HCT116 (cell line): ENCODE results near the gene ASB15. TPM values are rescaled to one million over a fixed set of nuclear protein-coding genes. Genes with fewer than 3 reads are reported as not detected.

Source experiments
- ATAC-seq: fragments of 200-7000 bp; cut with Tn5 transposase; 2 replicates; pipeline ENCODE4 v1.9.1; 2020; ENCODE audit warnings: mild to moderate bottlenecking, moderate library complexity
- BruUV-seq: library from RNA; stranded (reverse); fragments of 400-500 nt; replicated peaks from 2 replicates; lab custom pipeline; 2021; lab: Mats Ljungman, UMichigan
- CTCF ChIA-PET: fragments of 300-600 bp; sonication (Branson Sonifier 250); formaldehyde crosslinking; loops from one replicate; lab custom pipeline; 2021; ENCODE audit warnings: antibody characterized with exemption; lab: Charles Lee
- POLR2A ChIA-PET: fragments of 300-600, 350-600 bp; sonication (Branson Sonifier 250); formaldehyde crosslinking; loops from one replicate; lab custom pipeline; 2021; ENCODE audit warnings: antibody characterized with exemption; lab: Charles Lee
- RAD21 ChIA-PET, 2 experiments: fragments of 300-600 bp; sonication (Branson Sonifier 250); formaldehyde crosslinking; loops; one replicate each; lab custom pipeline; 2023; ENCODE audit warnings: low total read pairs in 2 of 2; ENCODE audit not compliant: uncharacterized antibody in 2 of 2, unreplicated experiment in 2 of 2, low non-redundant PET in 1 of 2; lab: Charles Lee
- DNase-seq: peaks from one replicate; pipeline ENCODE4 v3.0.0-alpha.2; 2010; ENCODE audit warnings: low read depth, low spot score
- H2AFZ ChIP-seq: fragments of 200-600 bp; shearing (Covaris generic), sonication (generic); 2 replicates; pipeline ENCODE4 v1.6.1; 2017; ENCODE audit warnings: low read depth, mixed run types, mixed read lengths, antibody characterized with exemption, low read length; ENCODE audit not compliant: poor library complexity, severe bottlenecking
- H3K27ac ChIP-seq: 2 replicates; pipeline ENCODE4 v1.5.1; 2012; ENCODE audit warnings: low read depth, low read length
- H3K27me3 ChIP-seq: fragments of 200-600 bp; sonication (generic); 2 replicates; pipeline ENCODE4 v1.6.1; 2016; ENCODE audit warnings: mixed run types, low read length, mixed read lengths; ENCODE audit not compliant: insufficient read depth
- H3K36me3 ChIP-seq, 2 experiments: fragments of 200-500 bp in 1 of 2; fragments of 200-600 bp in 1 of 2; sonication (Bioruptor generic) in 1 of 2; sonication (generic) in 1 of 2; 2 replicates each; pipeline versions ENCODE4 v1.5.1 to v1.6.1; 2014 to 2016; ENCODE audit warnings: low read length in 2 of 2, inconsistent platforms in 1 of 2, mixed read lengths in 1 of 2, mixed run types in 1 of 2; ENCODE audit not compliant: insufficient read depth in 2 of 2, control insufficient read depth in 1 of 2
- H3K4me1 ChIP-seq, 2 experiments: fragments of 200-600 bp in 1 of 2; sonication (generic) in 1 of 2; 2 replicates each; pipeline versions ENCODE4 v1.5.1 to v1.6.1; 2012 to 2017; ENCODE audit warnings: low read length in 2 of 2, inconsistent platforms in 1 of 2, mild to moderate bottlenecking in 1 of 2, mixed read lengths in 1 of 2, mixed run types in 1 of 2, moderate library complexity in 1 of 2; ENCODE audit not compliant: insufficient read depth in 2 of 2, control insufficient read depth in 1 of 2
- H3K4me2 ChIP-seq: fragments of 200-600 bp; sonication (generic); 2 replicates; pipeline ENCODE4 v1.6.1; 2017; ENCODE audit warnings: mixed run types, low read length, mixed read lengths
- H3K4me3 ChIP-seq, 2 experiments: fragments of 200-600 bp in 1 of 2; sonication (generic) in 1 of 2; replicated peaks in 1 of 2; 2 replicates each; pipeline ENCODE4 v1.5.1; 2011 to 2016; ENCODE audit warnings: low read length in 2 of 2, control low read depth in 1 of 2, low read depth in 1 of 2, mild to moderate bottlenecking in 1 of 2, mixed read lengths in 1 of 2, mixed run types in 1 of 2
- H3K79me2 ChIP-seq: fragments of 200-600 bp; sonication (generic); 2 replicates; pipeline ENCODE4 v1.6.1; 2017; ENCODE audit warnings: mild to moderate bottlenecking, mixed run types, low read length, moderate library complexity, mixed read lengths; ENCODE audit not compliant: insufficient read depth
- H3K9ac ChIP-seq: fragments of 200-600 bp; sonication (generic); 2 replicates; pipeline ENCODE4 v1.6.1; 2016; ENCODE audit warnings: low read length, mixed read lengths
- H3K9me2 ChIP-seq: fragments of 200-600 bp; sonication (generic), shearing (Covaris generic); 2 replicates; pipeline ENCODE4 v1.6.1; 2017; ENCODE audit warnings: mixed run types, mild to moderate bottlenecking, moderate library complexity; ENCODE audit not compliant: insufficient read depth
- H3K9me3 ChIP-seq, 2 experiments: fragments of 200-500 bp in 1 of 2; fragments of 200-600 bp in 1 of 2; sonication (Bioruptor generic) in 1 of 2; sonication (generic) in 1 of 2; 2 replicates each; pipeline ENCODE4 v1.6.1; 2014 to 2017; ENCODE audit warnings: low read length in 2 of 2, mixed read lengths in 2 of 2, inconsistent platforms in 1 of 2, low read depth in 1 of 2, mild to moderate bottlenecking in 1 of 2, mixed run types in 1 of 2, moderate library complexity in 1 of 2; ENCODE audit not compliant: control insufficient read depth in 1 of 2, insufficient read depth in 1 of 2
- H4K20me1 ChIP-seq: fragments of 200-600 bp; sonication (generic), shearing (Covaris generic); 2 replicates; pipeline ENCODE4 v1.6.1; 2017; ENCODE audit warnings: mixed run types, mild to moderate bottlenecking, moderate library complexity; ENCODE audit not compliant: insufficient read depth
- ATF3 ChIP-seq: IDR thresholded peaks from 2 replicates; pipeline ENCODE4 v1.6.1; 2012
- CBX3 ChIP-seq: IDR thresholded peaks from 2 replicates; pipeline ENCODE4 v1.6.1; 2012; ENCODE audit warnings: low read depth
- CEBPB ChIP-seq: IDR thresholded peaks from 2 replicates; pipeline ENCODE4 v1.6.1; 2012; ENCODE audit warnings: low read depth
- EZH2phosphoT487 ChIP-seq: fragments of 200-600 bp; IDR thresholded peaks from 2 replicates; pipeline ENCODE4 v1.6.1; 2018; ENCODE audit warnings: antibody characterized with exemption, borderline replicate concordance
- POLR2A ChIP-seq: IDR thresholded peaks from 2 replicates; pipeline ENCODE4 v1.7.0; 2011; ENCODE audit warnings: borderline replicate concordance; ENCODE audit not compliant: insufficient read depth, insufficient read length; ENCODE audit errors: extremely low read depth
- POLR2AphosphoS5 ChIP-seq: IDR thresholded peaks from 2 replicates; pipeline ENCODE4 v1.6.1; 2011; ENCODE audit warnings: mild to moderate bottlenecking, low read depth, low read length, moderate library complexity
- TCF7L2 ChIP-seq: IDR thresholded peaks from 2 replicates; pipeline ENCODE4 v1.7.0; 2011; ENCODE audit warnings: borderline replicate concordance, inconsistent platforms; ENCODE audit not compliant: insufficient read depth, insufficient read length; ENCODE audit errors: extremely low read depth
- YY1 ChIP-seq: IDR thresholded peaks from 2 replicates; pipeline ENCODE4 v1.6.1; 2011; ENCODE audit warnings: low read length, low read depth, moderate library complexity, mild to moderate bottlenecking; ENCODE audit not compliant: insufficient replicate concordance; ENCODE audit errors: extremely low read depth
- ZNF274 ChIP-seq: fragments of 200-500 bp; sonication (Bioruptor generic); IDR thresholded peaks from 2 replicates; pipeline ENCODE4 v1.6.1; 2014; ENCODE audit warnings: mild to moderate bottlenecking, low read depth, low read length, inconsistent platforms
- intact Hi-C: fragments of 100-400 bp; cut with micrococcal nuclease; formaldehyde crosslinking; loops from 2 replicates; pipeline ENCODE4 v1.10.0; 2022
- total RNA-seq: library from RNA; stranded (reverse); gene quantifications from one replicate; pipeline ENCODE4 v1.2.1, GENCODE V29; 2021; ENCODE audit not compliant: unreplicated experiment
- TF ChIP-seq, protein P1 (sequence below), 3 experiments: fragments of 200-600 bp in 1 of 3; sonication (generic) in 1 of 3; IDR thresholded peaks in 2 of 3; conservative IDR thresholded peaks in 1 of 3; 2 replicates each; pipeline ENCODE4 v1.5.1; 2012 to 2017; ENCODE audit warnings: low read depth in 2 of 3, low read length in 2 of 3, antibody characterized with exemption in 1 of 3, borderline replicate concordance in 1 of 3, control low read depth in 1 of 3, mild to moderate bottlenecking in 1 of 3, mixed read lengths in 1 of 3, mixed run types in 1 of 3, moderate library complexity in 1 of 3; ENCODE audit not compliant: insufficient read depth in 1 of 3
- TF ChIP-seq, protein P2 (sequence below): IDR thresholded peaks from 2 replicates; pipeline ENCODE4 v1.6.1; 2011; ENCODE audit warnings: mild to moderate bottlenecking, low read length, moderate library complexity; ENCODE audit not compliant: insufficient replicate concordance; ENCODE audit errors: extremely low read depth

ASB15 gene
- total RNA-seq, 1 experiment from 2014 or later = not detected

DNA sequence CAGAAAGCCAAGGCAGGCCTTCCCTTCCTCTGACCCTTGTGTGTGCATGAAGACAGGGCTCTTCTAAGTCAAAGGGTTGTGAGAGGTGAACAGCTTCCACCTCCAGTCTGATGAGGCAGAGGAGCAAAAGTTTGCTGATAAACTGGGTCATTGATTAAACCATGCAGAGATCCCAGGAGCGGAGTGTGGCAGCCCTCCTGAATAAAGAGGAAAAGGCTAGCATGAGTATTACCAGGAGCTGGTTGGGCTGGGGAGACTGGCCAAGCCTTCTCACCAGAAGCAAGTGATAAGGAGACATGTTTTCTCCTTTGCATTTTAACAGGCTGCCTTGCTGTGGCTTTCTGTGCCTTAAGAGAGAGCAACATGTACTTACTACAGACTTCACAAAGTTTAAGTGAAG is 64.3 kb downstream of the ASB15 start:
- no peaks in the 10 kb centered on the region for H3K4me1 ChIP-seq
- no peaks in the 10 kb centered on the region for H3K36me3 ChIP-seq
- POLR2A ChIA-PET = no interaction called here
- no peaks in the 10 kb centered on the region for H4K20me1 ChIP-seq
- intact Hi-C loops = no loop called here
- no peaks in the 10 kb centered on the region for H3K27me3 ChIP-seq
- H3K9me3 ChIP-seq = no peaks in the 10 kb centered on the region
- no peak overlapping the region for H3K9ac ChIP-seq
- H2AFZ ChIP-seq = no peak overlapping the region
- no peak overlapping the region for H3K4me3 ChIP-seq
- ATAC-seq (no peak), DNase-seq (no peak)
- RAD21 ChIA-PET = no interaction called here
- H3K9me2 ChIP-seq = no peaks in the 10 kb centered on the region
- H3K27ac ChIP-seq = no peak overlapping the region
- H3K4me2 ChIP-seq = no peak overlapping the region
- no TSS peak for BruUV-seq
- no peak for TF ChIP-seq ZNF274
- no peak for TF ChIP-seq CBX3
- no peak for TF ChIP-seq YY1
- no peak for TF ChIP-seq TCF7L2
- no peak for TF ChIP-seq ATF3
- TF ChIP-seq, protein P1, sequence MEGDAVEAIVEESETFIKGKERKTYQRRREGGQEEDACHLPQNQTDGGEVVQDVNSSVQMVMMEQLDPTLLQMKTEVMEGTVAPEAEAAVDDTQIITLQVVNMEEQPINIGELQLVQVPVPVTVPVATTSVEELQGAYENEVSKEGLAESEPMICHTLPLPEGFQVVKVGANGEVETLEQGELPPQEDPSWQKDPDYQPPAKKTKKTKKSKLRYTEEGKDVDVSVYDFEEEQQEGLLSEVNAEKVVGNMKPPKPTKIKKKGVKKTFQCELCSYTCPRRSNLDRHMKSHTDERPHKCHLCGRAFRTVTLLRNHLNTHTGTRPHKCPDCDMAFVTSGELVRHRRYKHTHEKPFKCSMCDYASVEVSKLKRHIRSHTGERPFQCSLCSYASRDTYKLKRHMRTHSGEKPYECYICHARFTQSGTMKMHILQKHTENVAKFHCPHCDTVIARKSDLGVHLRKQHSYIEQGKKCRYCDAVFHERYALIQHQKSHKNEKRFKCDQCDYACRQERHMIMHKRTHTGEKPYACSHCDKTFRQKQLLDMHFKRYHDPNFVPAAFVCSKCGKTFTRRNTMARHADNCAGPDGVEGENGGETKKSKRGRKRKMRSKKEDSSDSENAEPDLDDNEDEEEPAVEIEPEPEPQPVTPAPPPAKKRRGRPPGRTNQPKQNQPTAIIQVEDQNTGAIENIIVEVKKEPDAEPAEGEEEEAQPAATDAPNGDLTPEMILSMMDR (IDR thresholded peaks at IDR 0.05 in 2 of 3, conservative IDR thresholded peaks at IDR 0.05 in 1 of 3; ENCODE audit: borderline replicate concordance in 1 of 3, insufficient read depth in 1 of 3, low read depth in 2 of 3, low read length in 2 of 3) = no peak
- no peak for TF ChIP-seq POLR2A
- TF ChIP-seq EZH2phosphoT487 = no peak
- TF ChIP-seq POLR2AphosphoS5 = no peak
- TF ChIP-seq CEBPB = no peak
- TF ChIP-seq, protein P2, sequence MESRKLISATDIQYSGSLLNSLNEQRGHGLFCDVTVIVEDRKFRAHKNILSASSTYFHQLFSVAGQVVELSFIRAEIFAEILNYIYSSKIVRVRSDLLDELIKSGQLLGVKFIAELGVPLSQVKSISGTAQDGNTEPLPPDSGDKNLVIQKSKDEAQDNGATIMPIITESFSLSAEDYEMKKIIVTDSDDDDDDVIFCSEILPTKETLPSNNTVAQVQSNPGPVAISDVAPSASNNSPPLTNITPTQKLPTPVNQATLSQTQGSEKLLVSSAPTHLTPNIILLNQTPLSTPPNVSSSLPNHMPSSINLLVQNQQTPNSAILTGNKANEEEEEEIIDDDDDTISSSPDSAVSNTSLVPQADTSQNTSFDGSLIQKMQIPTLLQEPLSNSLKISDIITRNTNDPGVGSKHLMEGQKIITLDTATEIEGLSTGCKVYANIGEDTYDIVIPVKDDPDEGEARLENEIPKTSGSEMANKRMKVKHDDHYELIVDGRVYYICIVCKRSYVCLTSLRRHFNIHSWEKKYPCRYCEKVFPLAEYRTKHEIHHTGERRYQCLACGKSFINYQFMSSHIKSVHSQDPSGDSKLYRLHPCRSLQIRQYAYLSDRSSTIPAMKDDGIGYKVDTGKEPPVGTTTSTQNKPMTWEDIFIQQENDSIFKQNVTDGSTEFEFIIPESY = no peak
- no peaks in the 10 kb centered on the region for H3K79me2 ChIP-seq
- CTCF ChIA-PET = no interaction called here
